Esophagus (tissue), 2 donors: ENCODE results near the gene C5orf58. TPM values are rescaled to one million over a fixed set of nuclear protein-coding genes. Genes with fewer than 3 reads are reported as not detected.

ENCODE experiments used
- H3K27ac ChIP-seq, 2 donors: one replicate each; pipeline ENCODE4 v1.5.1; 2013; ENCODE audit warnings: low read depth in 2 of 2, mild to moderate bottlenecking in 2 of 2, inconsistent platforms in 1 of 2, low read length in 1 of 2, moderate library complexity in 1 of 2
- H3K27me3 ChIP-seq, 2 donors: one replicate each; pipeline ENCODE4 v1.6.1; 2013; ENCODE audit warnings: low read length in 2 of 2, control low read depth in 1 of 2, mild to moderate bottlenecking in 1 of 2; ENCODE audit not compliant: insufficient read depth in 2 of 2, control insufficient read depth in 1 of 2
- H3K36me3 ChIP-seq, 2 donors: one replicate each; pipeline ENCODE4 v1.6.1; 2013; ENCODE audit warnings: low read length in 1 of 2; ENCODE audit not compliant: control insufficient read depth in 2 of 2, insufficient read depth in 2 of 2
- H3K4me1 ChIP-seq, 2 donors: one replicate each; pipeline ENCODE4 v1.6.1; 2013; ENCODE audit warnings: low read length in 1 of 2; ENCODE audit not compliant: control insufficient read depth in 2 of 2, insufficient read depth in 2 of 2
- H3K4me3 ChIP-seq, 2 donors: one replicate each; pipeline ENCODE4 v1.5.1; 2013; ENCODE audit warnings: low read length in 2 of 2, mild to moderate bottlenecking in 2 of 2, low read depth in 1 of 2, moderate library complexity in 1 of 2
- H3K9me3 ChIP-seq, 2 donors: one replicate each; pipeline ENCODE4 v1.6.1; 2013; ENCODE audit warnings: mild to moderate bottlenecking in 2 of 2, low read depth in 1 of 2, low read length in 1 of 2, moderate library complexity in 1 of 2; ENCODE audit not compliant: control insufficient read depth in 2 of 2, insufficient read depth in 1 of 2
- WGBS, 2 donors: extraction: QIAGEN DNeasy Blood & Tissue Kit; methylation state at CpG; one replicate each; pipeline ENCODE4 v1.1.7; 2013; 5-methylcytosine and 5-hydroxymethylcytosine counted together
- polyA plus RNA-seq, 2 donors: library from polyadenylated mRNA; stranded (reverse); fragments of 200-250 nt; gene quantifications; one replicate each; pipeline ENCODE4 v1.2.3, GENCODE V29; 2013
- donor health status: healthy with polysubstance abuse.
- donor health status: Bipolar disorder and iron deficiency.

C5orf58 gene
- polyA plus RNA-seq, 2 donors, result 0.06 TPM; not detected in 1

DNA sequence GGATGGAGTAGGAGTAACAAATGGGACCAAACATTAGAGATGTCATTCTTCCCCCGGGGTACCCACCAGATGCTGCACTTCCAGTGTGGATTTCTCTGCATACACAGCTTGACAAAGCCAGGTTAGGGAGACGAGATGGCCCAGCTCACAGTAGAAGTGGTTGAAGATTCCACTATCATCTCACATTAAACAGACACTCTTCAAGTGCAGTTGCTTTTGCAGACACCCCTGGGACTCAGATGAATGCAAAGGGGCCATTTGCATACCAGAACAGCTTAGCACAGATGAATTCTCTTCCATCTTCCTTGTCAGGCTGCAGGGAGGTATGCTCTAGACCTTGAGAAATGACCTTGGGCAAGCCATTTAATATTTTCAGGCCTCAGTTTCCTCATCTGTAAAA lies 12.6 kb upstream of the C5orf58 start:
- no peaks in the 10 kb centered on the region for H3K27me3 ChIP-seq
- 63 to 79% methylated on average over 2 of the region's 2 CpGs for WGBS, 2 donors
- H3K9me3 ChIP-seq, result no peaks in the 10 kb centered on the region

DNA sequence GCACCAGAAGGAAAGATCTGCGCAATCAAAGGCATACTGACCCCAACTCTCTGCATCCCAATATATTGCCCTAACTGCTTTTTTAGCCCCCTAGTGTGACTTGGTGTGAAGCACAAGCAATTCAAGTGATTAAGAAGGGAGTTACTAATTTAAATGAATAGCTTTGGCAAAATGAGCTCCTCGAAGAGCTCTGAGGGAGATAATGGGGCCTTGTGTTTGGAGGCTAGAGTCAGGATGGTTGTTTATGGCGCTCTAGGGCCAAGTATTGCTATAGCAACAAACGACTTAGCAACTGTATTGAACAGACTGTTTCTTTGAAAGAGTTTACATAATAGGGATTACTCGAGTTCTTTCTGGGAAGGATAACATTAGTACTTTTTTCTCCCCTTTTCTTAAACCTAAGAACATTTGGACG lies 11.5 kb upstream of the C5orf58 start:
- Histone ChIP-seq H3K4me3 (no peak overlapping the region), H3K27me3 (no peaks in the 10 kb centered on the region), H3K27ac (no peak overlapping the region), H3K9me3 (no peaks in the 10 kb centered on the region), H3K4me1 (peaks cover 0 to 2% of the 10 kb centered on the region in 2 donors), H3K36me3 (no peaks in the 10 kb centered on the region)
- 48 to 49% methylated on average over 6 of the region's 6 CpGs for whole genome bisulfite sequencing, 2 donors

More for the DNA sequence above, 12.6 kb upstream of the C5orf58 start:
- Histone ChIP-seq H3K27ac (no peak overlapping the region), H3K4me3 (no peak overlapping the region), H3K36me3 (no peaks in the 10 kb centered on the region), H3K4me1 (peaks cover 0 to 2% of the 10 kb centered on the region in 2 donors)

DNA sequence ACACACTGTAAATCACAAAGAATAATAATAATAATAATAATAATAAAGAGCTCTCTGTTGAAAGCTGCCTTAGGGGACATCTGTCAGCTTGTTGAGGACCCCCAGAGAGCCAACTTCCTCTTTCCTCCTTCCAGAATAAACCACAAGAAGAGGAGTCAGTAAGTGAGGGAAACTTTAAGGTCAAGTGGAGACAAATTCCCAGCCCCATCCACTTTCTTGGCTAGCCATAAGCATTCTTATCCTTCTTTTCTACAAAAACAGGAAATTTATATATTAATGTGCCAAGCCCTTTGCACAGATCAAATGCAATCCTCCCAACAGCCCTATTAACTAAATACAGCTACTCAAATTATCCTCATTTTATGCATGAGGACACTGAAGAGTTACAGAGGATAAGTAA lies 9.4 kb upstream of the C5orf58 start:
- no peak overlapping the region for H3K4me3 ChIP-seq
- H3K27me3 ChIP-seq, result no peaks in the 10 kb centered on the region
- H3K4me1 ChIP-seq, result peaks cover 0 to 2% of the 10 kb centered on the region in 2 donors
- H3K9me3 ChIP-seq, result no peaks in the 10 kb centered on the region
- no peak overlapping the region for H3K27ac ChIP-seq
- H3K36me3 ChIP-seq, result no peaks in the 10 kb centered on the region

DNA sequence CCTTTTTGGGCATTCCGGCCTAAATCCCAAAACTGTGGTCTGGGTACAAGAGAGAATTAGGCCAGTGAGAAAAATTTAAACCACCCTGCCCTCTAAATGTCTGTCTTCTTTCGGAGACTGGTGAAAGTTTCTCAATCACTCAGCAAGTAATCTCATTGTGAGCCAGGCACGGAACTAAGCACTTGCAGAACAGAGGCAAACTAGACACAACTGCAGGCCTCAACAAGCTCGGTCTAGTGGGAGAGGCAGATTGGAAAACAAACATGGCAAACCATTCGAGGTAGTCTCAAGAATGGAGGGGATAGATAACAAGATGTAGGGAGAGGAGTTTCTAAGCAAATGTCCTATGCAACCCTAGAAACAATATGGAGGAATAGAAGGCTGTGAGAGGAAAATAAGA lies 8.9 kb upstream of the C5orf58 start:
- H3K27ac ChIP-seq, result no peak overlapping the region
- 54 to 66% methylated on average over 5 of the region's 5 CpGs for WGBS, 2 donors
- no peaks in the 10 kb centered on the region for H3K36me3 ChIP-seq
- H3K9me3 ChIP-seq, result no peaks in the 10 kb centered on the region
- H3K4me3 ChIP-seq, result no peak overlapping the region
- no peaks in the 10 kb centered on the region for H3K27me3 ChIP-seq
- peaks cover 0 to 2% of the 10 kb centered on the region in 2 donors for H3K4me1 ChIP-seq

DNA sequence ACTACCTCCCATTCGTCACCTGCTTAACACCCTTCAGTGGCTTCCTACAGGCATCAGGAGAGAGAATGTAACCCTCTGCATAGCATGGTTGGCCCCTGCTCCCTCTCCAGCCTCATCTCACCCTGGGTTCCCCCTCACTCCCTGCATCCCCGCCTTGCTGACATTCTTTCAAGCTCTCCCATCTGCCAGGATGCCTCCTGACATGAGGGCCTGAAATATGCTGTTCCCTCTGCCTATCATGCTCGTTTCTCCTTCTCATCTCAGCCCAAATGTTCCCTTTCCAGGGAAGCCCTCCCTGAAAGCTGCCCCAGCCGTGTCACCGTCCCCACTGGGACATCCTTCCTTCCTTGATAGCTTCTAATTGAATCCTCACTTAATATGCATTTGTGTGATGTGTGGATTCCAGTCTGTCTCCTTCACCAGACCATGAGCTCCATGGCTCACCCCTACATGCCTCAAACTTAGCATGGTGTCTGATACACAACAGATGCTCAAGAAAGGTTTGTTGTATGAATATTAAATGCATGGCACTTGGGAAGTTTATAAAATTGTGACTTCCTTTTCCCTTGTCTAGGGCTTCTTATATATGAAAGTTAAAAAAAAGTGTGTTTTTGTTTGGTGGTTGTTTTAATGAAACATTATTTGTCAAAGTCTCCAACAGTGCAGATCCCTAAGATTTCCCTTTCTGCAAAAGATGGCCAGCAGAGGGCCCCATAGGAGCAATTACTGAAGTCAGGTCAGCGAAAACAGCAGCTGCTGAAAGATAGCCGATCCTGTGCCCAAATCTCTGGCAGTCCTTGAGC lies 7.3 kb upstream of the C5orf58 start:
- no peaks in the 10 kb centered on the region for H3K27me3 ChIP-seq
- H3K4me3 ChIP-seq, result no peak overlapping the region
- no peaks in the 10 kb centered on the region for H3K36me3 ChIP-seq
- no peaks in the 10 kb centered on the region for H3K9me3 ChIP-seq
- no peaks in the 10 kb centered on the region for H3K4me1 ChIP-seq
- no peak overlapping the region for H3K27ac ChIP-seq
- WGBS, 2 donors, result 53 to 54% methylated on average over 7 of the region's 7 CpGs

DNA sequence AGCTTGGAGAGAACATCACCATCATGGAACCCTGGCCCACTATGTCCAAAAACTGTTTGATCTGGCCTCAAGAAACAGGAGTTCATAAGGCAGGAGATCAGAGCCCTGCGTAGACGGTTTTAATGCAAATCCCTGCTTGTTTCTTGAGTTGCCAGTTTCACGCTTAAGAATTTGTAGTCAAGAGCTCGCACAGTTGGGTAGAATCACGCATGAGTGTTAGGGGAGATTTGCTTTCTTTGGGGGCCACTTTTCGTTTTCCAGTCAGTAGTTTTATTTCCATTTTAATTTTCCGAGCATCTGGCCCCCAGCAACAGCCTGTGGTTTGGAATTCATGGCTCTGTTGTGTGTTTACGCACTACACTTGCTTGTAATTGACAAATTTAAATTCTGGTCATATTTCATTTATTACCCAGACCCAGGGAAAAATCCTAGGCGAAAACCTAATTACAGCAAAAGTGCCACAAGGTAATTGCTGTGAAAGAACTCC lies 6.6 kb upstream of the C5orf58 start:
- H3K9me3 ChIP-seq, result no peaks in the 10 kb centered on the region
- H3K4me1 ChIP-seq, result no peaks in the 10 kb centered on the region
- H3K36me3 ChIP-seq, result no peaks in the 10 kb centered on the region
- no peak overlapping the region for H3K4me3 ChIP-seq
- 79 to 83% methylated on average over 9 of the region's 9 CpGs for WGBS, 2 donors
- H3K27ac ChIP-seq, result no peak overlapping the region
- H3K27me3 ChIP-seq, result no peaks in the 10 kb centered on the region

DNA sequence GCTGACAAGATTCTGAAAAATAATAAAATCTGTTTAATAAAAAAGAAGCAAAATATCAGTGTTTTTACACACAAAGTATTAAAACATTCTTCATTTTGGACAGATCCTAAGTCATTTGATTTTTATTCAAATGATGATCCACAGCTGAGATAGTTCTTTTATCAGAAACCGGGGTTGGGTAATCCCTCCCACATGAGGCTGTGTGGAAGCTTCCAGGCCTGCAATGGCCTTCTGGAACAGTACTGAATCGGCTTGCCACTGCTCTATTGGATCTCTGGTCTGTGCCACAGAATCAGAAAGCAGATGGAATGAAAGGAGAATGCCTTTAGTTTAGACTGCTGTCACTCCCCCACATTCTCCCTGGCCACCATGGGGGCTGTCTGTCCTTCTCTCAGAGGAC lies 6.1 kb upstream of the C5orf58 start:
- H3K27me3 ChIP-seq, result no peaks in the 10 kb centered on the region
- H3K36me3 ChIP-seq, result no peaks in the 10 kb centered on the region
- no peak overlapping the region for H3K27ac ChIP-seq
- no peaks in the 10 kb centered on the region for H3K9me3 ChIP-seq
- WGBS, 2 donors, result 65 to 70% methylated on average over 2 of the region's 2 CpGs
- H3K4me3 ChIP-seq, result no peak overlapping the region
- no peaks in the 10 kb centered on the region for H3K4me1 ChIP-seq

DNA sequence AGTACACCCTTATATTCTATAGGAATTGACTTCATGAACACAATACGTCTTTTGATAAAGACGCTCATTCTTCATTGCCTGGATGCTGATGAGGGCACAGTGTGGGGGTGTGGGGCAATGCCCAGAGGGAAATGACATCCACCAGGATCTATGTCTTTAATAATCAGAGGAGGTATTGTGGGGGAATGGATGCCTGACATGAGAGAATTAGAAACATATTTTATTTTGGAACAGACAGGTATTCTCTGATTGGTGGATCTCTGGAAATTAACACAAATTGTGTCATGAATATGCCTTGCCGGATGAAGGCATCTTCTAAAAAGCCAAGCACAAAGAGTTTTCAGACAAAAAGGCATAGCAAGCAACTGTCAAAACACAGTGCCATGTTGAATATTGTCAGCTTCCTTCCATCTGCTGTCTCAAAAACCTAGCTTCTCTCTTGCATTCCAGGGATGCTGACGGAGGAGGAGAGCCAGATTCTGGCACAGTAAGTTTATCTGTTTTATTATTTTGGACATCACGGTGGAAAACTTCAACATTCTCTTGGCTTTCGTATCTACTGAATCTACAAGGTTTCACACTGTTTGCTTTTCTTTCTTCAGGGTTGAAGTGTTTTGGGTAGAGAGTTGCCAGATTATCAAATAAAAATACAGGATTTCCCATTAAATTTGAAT lies 3.9 kb upstream of the C5orf58 start:
- Histone ChIP-seq H3K27ac (no peak overlapping the region), H3K36me3 (no peaks in the 10 kb centered on the region), H3K4me1 (no peaks in the 10 kb centered on the region), H3K9me3 (no peaks in the 10 kb centered on the region), H3K27me3 (no peaks in the 10 kb centered on the region), H3K4me3 (no peak overlapping the region)
- WGBS, 2 donors, result 70 to 75% methylated on average over 6 of the region's 6 CpGs

DNA sequence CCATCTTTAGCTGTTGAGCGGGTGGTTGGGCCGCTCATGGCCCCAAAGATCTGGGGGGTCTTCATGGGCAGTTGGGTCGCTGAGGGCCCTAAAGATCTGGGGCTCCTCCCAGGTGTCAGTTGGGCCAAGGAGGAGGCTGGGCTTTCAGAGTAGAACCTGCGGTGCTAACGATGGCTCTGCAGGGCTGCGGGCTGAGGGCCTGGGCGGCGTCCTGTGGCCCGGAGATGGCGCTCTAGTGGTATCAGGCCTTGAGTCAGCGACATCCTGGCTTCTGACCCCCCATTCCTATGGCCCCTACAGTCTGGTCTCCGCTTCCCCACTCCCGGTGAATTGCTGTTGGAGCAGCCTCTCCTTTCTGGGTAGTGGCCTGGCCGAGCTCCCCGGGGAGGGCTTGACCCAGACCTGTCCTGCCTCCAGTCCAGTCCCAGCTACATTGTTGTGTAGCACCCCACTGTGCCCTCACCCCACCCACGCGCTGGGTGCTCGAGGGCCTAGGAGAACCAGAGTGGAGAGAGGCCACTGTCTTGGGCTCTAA lies 640 bp downstream of the C5orf58 start:
- Histone ChIP-seq H3K4me3 (no peak overlapping the region), H3K27me3 (no peaks in the 10 kb centered on the region), H3K9me3 (no peaks in the 10 kb centered on the region), H3K36me3 (no peaks in the 10 kb centered on the region), H3K4me1 (no peaks in the 10 kb centered on the region), H3K27ac (no peak overlapping the region)
- WGBS, 2 donors, result 93 to 95% methylated on average over 18 of the region's 18 CpGs
